ENCODE results near the gene TOLLIP. TPM values are rescaled to one million over a fixed set of nuclear protein-coding genes. Genes with fewer than 3 reads are reported as not detected.
"Not testable (repeated sequence)": the region's sequence is repeated elsewhere in the genome, so short reads cannot be mapped to it uniquely, and the experiment has no call there.

Gene TOLLIP
- total and polyA plus RNA-seq, 2 of the 8 experiments (the other 6 are each of a cell fraction or from before 2014, with no cell fraction given): 23.7 to 34.7 TPM

GRCh38 chr11:1247026-1247425 is 62.4 kb downstream of the TOLLIP start:
- H3K4me2 ChIP-seq (ENCODE audit: insufficient read depth in 1 of 2, low read depth in 2 of 2, low read length in 2 of 2); H2BK12ac ChIP-seq (ENCODE audit: low read depth, low read length); H3K27ac ChIP-seq (ENCODE audit: low read depth, low read length); H2AFZ ChIP-seq (ENCODE audit: low read length); H4K8ac ChIP-seq (ENCODE audit: extremely low read depth, insufficient read depth, low read length); H3K27me3 ChIP-seq (replicated peaks in 1 of 4; ENCODE audit: control insufficient read depth in 3 of 4, extremely low read depth in 1 of 4, insufficient read depth in 3 of 4, low read length in 3 of 4); H4K20me1 ChIP-seq (replicated peaks in 1 of 2; ENCODE audit: control insufficient read depth in 1 of 2, insufficient read depth in 2 of 2, low read length in 2 of 2); H3K14ac ChIP-seq (ENCODE audit: insufficient read length); H2BK15ac ChIP-seq (ENCODE audit: low read length); POLR2A ChIA-PET (ENCODE audit: partially characterized antibody); H3K4ac ChIP-seq (replicated peaks; ENCODE audit: insufficient read length, low read depth, low read length); H3K36me3 ChIP-seq (ENCODE audit: control insufficient read depth in 2 of 4, insufficient read depth in 4 of 4, low read length in 3 of 4); H3K23ac ChIP-seq (ENCODE audit: insufficient read length); H3K79me1 ChIP-seq (ENCODE audit: low read depth, low read length); H3K79me2 ChIP-seq (ENCODE audit: control insufficient read depth in 1 of 2, insufficient read depth in 2 of 2, low read length in 2 of 2); H4K91ac ChIP-seq (replicated peaks; ENCODE audit: insufficient read length, low read length); H3K56ac ChIP-seq (replicated peaks; ENCODE audit: insufficient read length, low read depth, low read length); H3K23me2 ChIP-seq (ENCODE audit: low read depth, low read length); H3K4me1 ChIP-seq (replicated peaks in 1 of 4; ENCODE audit: control insufficient read depth in 3 of 4, insufficient read depth in 4 of 4, low read length in 3 of 4); FAIRE-seq; H2BK5ac ChIP-seq (ENCODE audit: low read depth, low read length); H2BK120ac ChIP-seq (replicated peaks; ENCODE audit: low read depth, low read length); H2BK20ac ChIP-seq (ENCODE audit: low read length); H3K9ac ChIP-seq (replicated peaks in 1 of 4; ENCODE audit: extremely low read depth in 1 of 4, low read depth in 3 of 4, low read length in 3 of 4); DNase-seq (ENCODE audit: low read depth in 1 of 2, low spot score in 2 of 2); H4K5ac ChIP-seq (ENCODE audit: insufficient read length, low read depth, low read length); H3K18ac ChIP-seq (ENCODE audit: extremely low read depth, low read length); H2AK5ac ChIP-seq (ENCODE audit: low read depth, low read length); H3K4me3 ChIP-seq (ENCODE audit: extremely low read depth in 1 of 4, insufficient read depth in 2 of 4, low read depth in 3 of 4, low read length in 4 of 4); CTCF ChIA-PET (ENCODE audit: partially characterized antibody): not testable (repeated sequence)
- WGBS, 2 experiments (ENCODE audit: extremely low coverage in 1 of 2, insufficient coverage in 1 of 2, insufficient read length in 1 of 2, insufficient replicate concordance in 2 of 2, low coverage in 1 of 2, low lambda C conversion rate in 2 of 2, missing lambda C conversion rate in 1 of 2): 91% methylated on average over 9 of the region's 14 CpGs; no CpG with 5 or more reads in 1 of the 2 experiments
- H3K9me3 ChIP-seq (ENCODE audit: insufficient read depth in 2 of 2, low read depth in 1 of 2, low read length in 1 of 2): peaks cover 22 to 75% of the 10 kb centered on the region in 2 experiments

- H3K4me2 ChIP-seq (ENCODE audit: insufficient read depth in 1 of 2, low read depth in 2 of 2, low read length in 2 of 2); FAIRE-seq; H2AFZ ChIP-seq (ENCODE audit: low read length); H3K36me3 ChIP-seq (ENCODE audit: control insufficient read depth in 2 of 4, insufficient read depth in 4 of 4, low read length in 3 of 4); H3K27me3 ChIP-seq (replicated peaks in 1 of 4; ENCODE audit: control insufficient read depth in 3 of 4, extremely low read depth in 1 of 4, insufficient read depth in 3 of 4, low read length in 3 of 4); H3K4ac ChIP-seq (replicated peaks; ENCODE audit: insufficient read length, low read depth, low read length); H2BK120ac ChIP-seq (replicated peaks; ENCODE audit: low read depth, low read length); H3K14ac ChIP-seq (ENCODE audit: insufficient read length); H3K79me2 ChIP-seq (ENCODE audit: control insufficient read depth in 1 of 2, insufficient read depth in 2 of 2, low read length in 2 of 2); H3K23me2 ChIP-seq (ENCODE audit: low read depth, low read length); H3K9ac ChIP-seq (replicated peaks in 1 of 4; ENCODE audit: extremely low read depth in 1 of 4, low read depth in 3 of 4, low read length in 3 of 4); CTCF ChIA-PET (ENCODE audit: partially characterized antibody); DNase-seq (ENCODE audit: low read depth in 1 of 2, low spot score in 2 of 2); H2BK12ac ChIP-seq (ENCODE audit: low read depth, low read length); H3K4me1 ChIP-seq (replicated peaks in 1 of 4; ENCODE audit: control insufficient read depth in 3 of 4, insufficient read depth in 4 of 4, low read length in 3 of 4); H2BK5ac ChIP-seq (ENCODE audit: low read depth, low read length); H3K56ac ChIP-seq (replicated peaks; ENCODE audit: insufficient read length, low read depth, low read length); H2AK5ac ChIP-seq (ENCODE audit: low read depth, low read length); H2BK15ac ChIP-seq (ENCODE audit: low read length); H2BK20ac ChIP-seq (ENCODE audit: low read length); H3K27ac ChIP-seq (ENCODE audit: low read depth, low read length); H4K91ac ChIP-seq (replicated peaks; ENCODE audit: insufficient read length, low read length); POLR2A ChIA-PET (ENCODE audit: partially characterized antibody); H4K5ac ChIP-seq (ENCODE audit: insufficient read length, low read depth, low read length); H3K4me3 ChIP-seq (ENCODE audit: extremely low read depth in 1 of 4, insufficient read depth in 2 of 4, low read depth in 3 of 4, low read length in 4 of 4); H3K79me1 ChIP-seq (ENCODE audit: low read depth, low read length); H4K8ac ChIP-seq (ENCODE audit: extremely low read depth, insufficient read depth, low read length); H3K18ac ChIP-seq (ENCODE audit: extremely low read depth, low read length); H3K23ac ChIP-seq (ENCODE audit: insufficient read length); H4K20me1 ChIP-seq (replicated peaks in 1 of 2; ENCODE audit: control insufficient read depth in 1 of 2, insufficient read depth in 2 of 2, low read length in 2 of 2): not testable (repeated sequence)
- WGBS, 2 experiments (ENCODE audit: extremely low coverage in 1 of 2, insufficient coverage in 1 of 2, insufficient read length in 1 of 2, insufficient replicate concordance in 2 of 2, low coverage in 1 of 2, low lambda C conversion rate in 2 of 2, missing lambda C conversion rate in 1 of 2): 96% methylated on average over 9 of the region's 14 CpGs; no CpG with 5 or more reads in 1 of the 2 experiments
- H3K9me3 ChIP-seq (ENCODE audit: insufficient read depth in 2 of 2, low read depth in 1 of 2, low read length in 1 of 2): peaks cover 14 to 75% of the 10 kb centered on the region in 2 experiments
Observed at GRCh38 chr11:1246301-1246700, 63.1 kb downstream of the TOLLIP start.
